Measurements from ENCODE around the gene CRY1.
"Not testable (repeated sequence)": the region's sequence is repeated elsewhere in the genome, so short reads cannot be mapped to it uniquely, and the experiment has no call there.

Gene CRY1

GRCh38 chr12:106999446-106999845 lies 93.9 kb downstream of the CRY1 start:
- DNase-seq: no peak

- no peak for DNase-seq
Observed at GRCh38 chr12:106997916-106998315, 95.4 kb downstream of the CRY1 start.

GRCh38 chr12:106996102-106996501 lies 97.2 kb downstream of the CRY1 start:
- not testable (repeated sequence) for DNase-seq

- no peak for DNase-seq
Observed at GRCh38 chr12:106994579-106995220, 98.6 kb downstream of the CRY1 start.

- DNase-seq: no peak
Observed at GRCh38 chr12:106987846-106988245, 105.5 kb downstream of the CRY1 start.

- DNase-seq: peak; percentile 58 to 90 (median 68)
Observed at GRCh38 chr12:106986625-106987389, 106.5 kb downstream of the CRY1 start, which contains the start of gene MTERF2. MTERF2 (minus strand) TSS chr12:106987146; CDS start chr12:106978714, 8,432 bp downstream.

- DNase-seq: no peak
Observed at GRCh38 chr12:106986135-106986534, 107.2 kb downstream of the CRY1 start.

GRCh38 chr12:106985479-106985878 lies 107.9 kb downstream of the CRY1 start:
- no peak for DNase-seq

- DNase-seq: peak in 1 of 5 experiments; percentile 25
Observed at GRCh38 chr12:106984588-106985137, 108.7 kb downstream of the CRY1 start.

GRCh38 chr12:106982229-106982628 lies 111.1 kb downstream of the CRY1 start:
- no peak for DNase-seq

GRCh38 chr12:106981788-106982187 lies 111.6 kb downstream of the CRY1 start:
- no peak for DNase-seq

GRCh38 chr12:106980944-106981343 lies 112.4 kb downstream of the CRY1 start:
- no peak for DNase-seq

GRCh38 chr12:106978035-106978800 lies 115.1 kb downstream of the CRY1 start:
- no peak for DNase-seq

GRCh38 chr12:106976668-106977067 lies 116.7 kb downstream of the CRY1 start:
- DNase-seq: no peak

GRCh38 chr12:106975993-106976658 lies 117.2 kb downstream of the CRY1 start:
- no peak for DNase-seq

GRCh38 chr12:106975098-106975497 lies 118.3 kb downstream of the CRY1 start:
- no peak for DNase-seq

GRCh38 chr12:106974511-106974910 lies 118.8 kb downstream of the CRY1 start:
- DNase-seq: no peak

GRCh38 chr12:106973545-106973944 lies 119.8 kb downstream of the CRY1 start:
- no peak for DNase-seq

GRCh38 chr12:106971065-106971464 lies 122.3 kb downstream of the CRY1 start:
- no peak for DNase-seq

- DNase-seq: no peak
Observed at GRCh38 chr12:106964526-106964925, 128.8 kb downstream of the CRY1 start.

- DNase-seq: no peak
Observed at GRCh38 chr12:106962286-106962685, 131.1 kb downstream of the CRY1 start.

- no peak for DNase-seq
Observed at GRCh38 chr12:106960443-106960842, 132.9 kb downstream of the CRY1 start.

- no peak for DNase-seq
Observed at GRCh38 chr12:106957583-106957982, 135.8 kb downstream of the CRY1 start.
